T-helper 1 cell treated with Interleukin-12 subunit alpha and Interleukin-12 subunit beta and Interleukin-4 antibody, amounts not matched to agents 30 ng/mL and 1 ng/mL, for 36 hours (primary cell): ENCODE measurements around the gene METTL15. TPM values are rescaled to one million over a fixed set of nuclear protein-coding genes. Genes with fewer than 3 reads are reported as not detected.

Experiments
- total RNA-seq: library from RNA; stranded (reverse); gene quantifications from 2 replicates; pipeline ENCODE4 v1.2.3, GENCODE V29; 2022

Gene METTL15
- total RNA-seq, 1 donor from 2014 or later = 16.0 TPM

Other genes starting within 250 kb of the METTL15 start
- 20.8 and 22.1 TPM in 2 replicates for gene KIF18A, start 232 bp upstream of the METTL15 start, total RNA-seq